WTC11 (cell line): ENCODE measurements around the gene MYLK3. TPM values are rescaled to one million over a fixed set of nuclear protein-coding genes. Genes with fewer than 3 reads are reported as not detected.

ENCODE experiments used
- ATAC-seq: fragments of 200-7000 bp; cut with Tn5 transposase; 2 replicates; pipeline ENCODE4 v1.10.0; 2021; ENCODE audit warnings: mild to moderate bottlenecking, moderate library complexity
- CTCF ChIA-PET: fragments of 300-600 bp; sonication (Branson Sonifier 250); formaldehyde crosslinking; loops from one replicate; lab custom pipeline; 2021; ENCODE audit warnings: antibody characterized with exemption; lab: Charles Lee
- POLR2A ChIA-PET: fragments of 350-600 bp; sonication (Branson Sonifier 250); formaldehyde crosslinking; loops from one replicate; lab custom pipeline; 2021; ENCODE audit warnings: antibody characterized with exemption; lab: Charles Lee
- DNase-seq: peaks from one replicate; pipeline ENCODE4 v3.0.0; 2021; ENCODE audit warnings: low spot score
- H3K27ac Mint-ChIP-seq: 2 replicates; pipeline ENCODE4 v1.8.0; 2021; ENCODE audit warnings: mixed read lengths
- H3K27me3 Mint-ChIP-seq: 2 replicates; pipeline ENCODE4 v1.8.0; 2021; ENCODE audit warnings: low read depth, mild to moderate bottlenecking, moderate library complexity, mixed read lengths
- H3K36me3 Mint-ChIP-seq: 2 replicates; pipeline ENCODE4 v1.8.0; 2021; ENCODE audit warnings: mixed read lengths
- H3K4me1 Mint-ChIP-seq: 2 replicates; pipeline ENCODE4 v1.8.0; 2022; ENCODE audit warnings: mixed read lengths
- H3K4me3 Mint-ChIP-seq: 2 replicates; pipeline ENCODE4 v1.8.0; 2021; ENCODE audit warnings: mild to moderate bottlenecking, moderate library complexity, mixed read lengths
- H3K9me3 Mint-ChIP-seq: 2 replicates; pipeline ENCODE4 v1.8.0; 2021; ENCODE audit warnings: mixed read lengths
- CREM ChIP-seq: sonication (generic); formaldehyde crosslinking; IDR thresholded peaks from 2 replicates; pipeline ENCODE4 v1.8.1; 2022; ENCODE audit warnings: mild to moderate bottlenecking, missing genetic modification reagents, moderate library complexity
- GRHL2 ChIP-seq: fragments of 250-450 bp; sonication (Bioruptor Pico); IDR thresholded peaks from 2 replicates; pipeline ENCODE4 v1.8.0; 2022; ENCODE audit warnings: mild to moderate bottlenecking, moderate library complexity; ENCODE audit not compliant: insufficient replicate concordance, severe bottlenecking
- HMGA2 ChIP-seq: fragments of 250-450 bp; sonication (Bioruptor Pico); IDR thresholded peaks from 2 replicates; pipeline ENCODE4 v1.4.0; 2021; ENCODE audit warnings: mild to moderate bottlenecking, moderate library complexity
- JUN ChIP-seq: sonication (generic); formaldehyde crosslinking; IDR thresholded peaks from 2 replicates; pipeline ENCODE4 v1.8.0; 2023; ENCODE audit warnings: mild to moderate bottlenecking, missing genetic modification reagents
- MXD4 ChIP-seq: fragments of 250-450 bp; sonication (Bioruptor Pico); IDR thresholded peaks from 2 replicates; pipeline ENCODE4 v1.8.0; 2021; ENCODE audit warnings: mild to moderate bottlenecking, moderate library complexity, borderline replicate concordance
- NR1H2 ChIP-seq: sonication (generic); formaldehyde crosslinking; IDR thresholded peaks from 2 replicates; pipeline ENCODE4 v1.9.0; 2021; ENCODE audit warnings: mild to moderate bottlenecking, moderate library complexity, missing genetic modification reagents
- SOX15 ChIP-seq: fragments of 250-450 bp; sonication (Bioruptor Pico); IDR thresholded peaks from 2 replicates; pipeline ENCODE4 v1.9.0; 2021; ENCODE audit warnings: mild to moderate bottlenecking
- ZNF263 ChIP-seq: sonication (generic); formaldehyde crosslinking; IDR thresholded peaks from 2 replicates; pipeline ENCODE4 v1.8.1; 2022; ENCODE audit warnings: low read depth, mild to moderate bottlenecking, moderate library complexity, missing genetic modification reagents
- ZNF317 ChIP-seq: sonication (generic); formaldehyde crosslinking; IDR thresholded peaks from 2 replicates; pipeline ENCODE4 v1.8.1; 2023; ENCODE audit warnings: low read depth, mild to moderate bottlenecking, moderate library complexity, missing genetic modification reagents, borderline replicate concordance
- total RNA-seq: library from RNA; stranded (reverse); gene quantifications from 3 replicates; pipeline ENCODE4 v1.2.3, GENCODE V29; 2021
- TF ChIP-seq, protein P1 (sequence below): fragments of 250-450 bp; sonication (Bioruptor Pico); IDR thresholded peaks from 2 replicates; pipeline ENCODE4 v1.9.0; 2021; ENCODE audit warnings: mild to moderate bottlenecking, borderline replicate concordance
- TF ChIP-seq, protein P2 (sequence below): sonication (generic); formaldehyde crosslinking; IDR thresholded peaks from 2 replicates; pipeline ENCODE4 v1.8.1; 2022; ENCODE audit warnings: mild to moderate bottlenecking, missing genetic modification reagents, moderate library complexity, borderline replicate concordance
- TF ChIP-seq, protein P3 (sequence below): sonication (generic); formaldehyde crosslinking; IDR thresholded peaks from 2 replicates; pipeline ENCODE4 v1.8.1; 2022; ENCODE audit warnings: low read depth, mild to moderate bottlenecking, moderate library complexity, missing genetic modification reagents, borderline replicate concordance
- TF ChIP-seq, protein P4 (sequence below): fragments of 250-450 bp; sonication (Bioruptor Pico); IDR thresholded peaks from 2 replicates; pipeline ENCODE4 v1.8.0; 2021; ENCODE audit warnings: mild to moderate bottlenecking
- TF ChIP-seq, protein P5 (sequence below): sonication (generic); formaldehyde crosslinking; IDR thresholded peaks from 2 replicates; pipeline ENCODE4 v1.8.1; 2022; ENCODE audit warnings: low read depth, missing genetic modification reagents, borderline replicate concordance
- TF ChIP-seq, protein P6 (sequence below): sonication (generic); formaldehyde crosslinking; IDR thresholded peaks from 2 replicates; pipeline ENCODE4 v1.8.1; 2023; ENCODE audit warnings: mild to moderate bottlenecking, missing genetic modification reagents
- TF ChIP-seq, protein P7 (sequence below): sonication (generic); formaldehyde crosslinking; IDR thresholded peaks from 2 replicates; pipeline ENCODE4 v1.8.0; 2023; ENCODE audit warnings: missing genetic modification reagents, mild to moderate bottlenecking, borderline replicate concordance
- TF ChIP-seq, protein P8 (sequence below): sonication (generic); formaldehyde crosslinking; IDR thresholded peaks from 2 replicates; pipeline ENCODE4 v1.8.1; 2023; ENCODE audit warnings: mild to moderate bottlenecking, missing genetic modification reagents, moderate library complexity

MYLK3 gene
- total RNA-seq, 1 experiment from 2014 or later = 0.79 TPM

DNA sequence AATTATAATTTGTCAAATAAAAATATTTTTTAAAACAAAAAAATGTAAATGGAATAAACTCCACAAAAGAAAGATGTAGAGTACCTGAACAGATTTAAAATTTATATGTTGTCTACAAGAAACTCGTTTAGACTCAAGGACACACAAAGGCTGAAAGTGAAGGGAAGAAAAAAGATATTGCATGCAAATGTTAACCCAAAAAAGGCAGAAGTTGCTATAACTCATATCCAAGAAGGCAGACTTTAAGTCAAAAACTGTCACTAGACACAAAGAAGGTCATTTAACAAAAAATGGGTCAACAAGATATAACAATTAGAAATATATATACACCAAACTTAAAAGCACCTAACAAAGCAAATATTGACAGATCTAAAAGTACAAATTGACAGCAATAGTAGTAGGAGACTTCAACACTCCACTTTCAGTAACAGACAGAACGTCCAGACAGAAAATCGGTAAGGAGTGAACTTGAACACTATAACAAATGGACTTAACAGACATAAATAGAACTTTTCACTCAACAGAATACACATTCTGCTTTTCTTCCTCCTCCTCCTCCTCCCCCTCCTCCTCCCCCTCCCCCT lies 40.8 kb upstream of the MYLK3 start:
- Mint-ChIP-seq H3K27me3 (peaks cover 2% of the 10 kb centered on the region; the same call in 1 of the 2 replicates), H3K9me3 (peaks cover 24% of the 10 kb centered on the region), H3K36me3 (peaks cover 23% of the 10 kb centered on the region), H3K4me1 (peaks cover 40% of the 10 kb centered on the region), H3K4me3 (peak overlapping the region; percentile 82), H3K27ac (peak overlapping the region; percentile 87)
- ATAC-seq = no peak
- no peak for DNase-seq
- POLR2A ChIA-PET = interaction anchor here (0.6 kb wide), 1 partner anchor 159 kb away, joined by 3 read pairs; no protein-coding TSS in a partner anchor
- CTCF ChIA-PET = interaction anchor here (0.7 to 2.4 kb wide), 2 partner anchors 12 to 23 kb away, joined by 3 to 12 read pairs; no protein-coding TSS in a partner anchor
- TF ChIP-seq, protein P1, sequence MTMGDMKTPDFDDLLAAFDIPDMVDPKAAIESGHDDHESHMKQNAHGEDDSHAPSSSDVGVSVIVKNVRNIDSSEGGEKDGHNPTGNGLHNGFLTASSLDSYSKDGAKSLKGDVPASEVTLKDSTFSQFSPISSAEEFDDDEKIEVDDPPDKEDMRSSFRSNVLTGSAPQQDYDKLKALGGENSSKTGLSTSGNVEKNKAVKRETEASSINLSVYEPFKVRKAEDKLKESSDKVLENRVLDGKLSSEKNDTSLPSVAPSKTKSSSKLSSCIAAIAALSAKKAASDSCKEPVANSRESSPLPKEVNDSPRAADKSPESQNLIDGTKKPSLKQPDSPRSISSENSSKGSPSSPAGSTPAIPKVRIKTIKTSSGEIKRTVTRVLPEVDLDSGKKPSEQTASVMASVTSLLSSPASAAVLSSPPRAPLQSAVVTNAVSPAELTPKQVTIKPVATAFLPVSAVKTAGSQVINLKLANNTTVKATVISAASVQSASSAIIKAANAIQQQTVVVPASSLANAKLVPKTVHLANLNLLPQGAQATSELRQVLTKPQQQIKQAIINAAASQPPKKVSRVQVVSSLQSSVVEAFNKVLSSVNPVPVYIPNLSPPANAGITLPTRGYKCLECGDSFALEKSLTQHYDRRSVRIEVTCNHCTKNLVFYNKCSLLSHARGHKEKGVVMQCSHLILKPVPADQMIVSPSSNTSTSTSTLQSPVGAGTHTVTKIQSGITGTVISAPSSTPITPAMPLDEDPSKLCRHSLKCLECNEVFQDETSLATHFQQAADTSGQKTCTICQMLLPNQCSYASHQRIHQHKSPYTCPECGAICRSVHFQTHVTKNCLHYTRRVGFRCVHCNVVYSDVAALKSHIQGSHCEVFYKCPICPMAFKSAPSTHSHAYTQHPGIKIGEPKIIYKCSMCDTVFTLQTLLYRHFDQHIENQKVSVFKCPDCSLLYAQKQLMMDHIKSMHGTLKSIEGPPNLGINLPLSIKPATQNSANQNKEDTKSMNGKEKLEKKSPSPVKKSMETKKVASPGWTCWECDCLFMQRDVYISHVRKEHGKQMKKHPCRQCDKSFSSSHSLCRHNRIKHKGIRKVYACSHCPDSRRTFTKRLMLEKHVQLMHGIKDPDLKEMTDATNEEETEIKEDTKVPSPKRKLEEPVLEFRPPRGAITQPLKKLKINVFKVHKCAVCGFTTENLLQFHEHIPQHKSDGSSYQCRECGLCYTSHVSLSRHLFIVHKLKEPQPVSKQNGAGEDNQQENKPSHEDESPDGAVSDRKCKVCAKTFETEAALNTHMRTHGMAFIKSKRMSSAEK (CRISPR knock-in tag) = no peak
- TF ChIP-seq NR1H2 (CRISPR knock-in tag) (no peak), CREM (no peak), JUN (no peak), GRHL2 (CRISPR knock-in tag) (no peak), ZNF317 (CRISPR knock-in tag) (no peak), MXD4 (CRISPR knock-in tag) (no peak), HMGA2 (CRISPR knock-in tag) (no peak), SOX15 (no peak), ZNF263 (CRISPR knock-in tag) (no peak)
- TF ChIP-seq, protein P2, sequence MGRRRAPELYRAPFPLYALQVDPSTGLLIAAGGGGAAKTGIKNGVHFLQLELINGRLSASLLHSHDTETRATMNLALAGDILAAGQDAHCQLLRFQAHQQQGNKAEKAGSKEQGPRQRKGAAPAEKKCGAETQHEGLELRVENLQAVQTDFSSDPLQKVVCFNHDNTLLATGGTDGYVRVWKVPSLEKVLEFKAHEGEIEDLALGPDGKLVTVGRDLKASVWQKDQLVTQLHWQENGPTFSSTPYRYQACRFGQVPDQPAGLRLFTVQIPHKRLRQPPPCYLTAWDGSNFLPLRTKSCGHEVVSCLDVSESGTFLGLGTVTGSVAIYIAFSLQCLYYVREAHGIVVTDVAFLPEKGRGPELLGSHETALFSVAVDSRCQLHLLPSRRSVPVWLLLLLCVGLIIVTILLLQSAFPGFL (CRISPR knock-in tag) = no peak
- TF ChIP-seq, protein P3, sequence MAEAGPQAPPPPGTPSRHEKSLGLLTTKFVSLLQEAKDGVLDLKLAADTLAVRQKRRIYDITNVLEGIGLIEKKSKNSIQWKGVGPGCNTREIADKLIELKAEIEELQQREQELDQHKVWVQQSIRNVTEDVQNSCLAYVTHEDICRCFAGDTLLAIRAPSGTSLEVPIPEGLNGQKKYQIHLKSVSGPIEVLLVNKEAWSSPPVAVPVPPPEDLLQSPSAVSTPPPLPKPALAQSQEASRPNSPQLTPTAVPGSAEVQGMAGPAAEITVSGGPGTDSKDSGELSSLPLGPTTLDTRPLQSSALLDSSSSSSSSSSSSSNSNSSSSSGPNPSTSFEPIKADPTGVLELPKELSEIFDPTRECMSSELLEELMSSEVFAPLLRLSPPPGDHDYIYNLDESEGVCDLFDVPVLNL (CRISPR knock-in tag) = no peak
- TF ChIP-seq, protein P4, sequence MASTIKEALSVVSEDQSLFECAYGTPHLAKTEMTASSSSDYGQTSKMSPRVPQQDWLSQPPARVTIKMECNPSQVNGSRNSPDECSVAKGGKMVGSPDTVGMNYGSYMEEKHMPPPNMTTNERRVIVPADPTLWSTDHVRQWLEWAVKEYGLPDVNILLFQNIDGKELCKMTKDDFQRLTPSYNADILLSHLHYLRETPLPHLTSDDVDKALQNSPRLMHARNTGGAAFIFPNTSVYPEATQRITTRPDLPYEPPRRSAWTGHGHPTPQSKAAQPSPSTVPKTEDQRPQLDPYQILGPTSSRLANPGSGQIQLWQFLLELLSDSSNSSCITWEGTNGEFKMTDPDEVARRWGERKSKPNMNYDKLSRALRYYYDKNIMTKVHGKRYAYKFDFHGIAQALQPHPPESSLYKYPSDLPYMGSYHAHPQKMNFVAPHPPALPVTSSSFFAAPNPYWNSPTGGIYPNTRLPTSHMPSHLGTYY = no peak
- TF ChIP-seq, protein P5, sequence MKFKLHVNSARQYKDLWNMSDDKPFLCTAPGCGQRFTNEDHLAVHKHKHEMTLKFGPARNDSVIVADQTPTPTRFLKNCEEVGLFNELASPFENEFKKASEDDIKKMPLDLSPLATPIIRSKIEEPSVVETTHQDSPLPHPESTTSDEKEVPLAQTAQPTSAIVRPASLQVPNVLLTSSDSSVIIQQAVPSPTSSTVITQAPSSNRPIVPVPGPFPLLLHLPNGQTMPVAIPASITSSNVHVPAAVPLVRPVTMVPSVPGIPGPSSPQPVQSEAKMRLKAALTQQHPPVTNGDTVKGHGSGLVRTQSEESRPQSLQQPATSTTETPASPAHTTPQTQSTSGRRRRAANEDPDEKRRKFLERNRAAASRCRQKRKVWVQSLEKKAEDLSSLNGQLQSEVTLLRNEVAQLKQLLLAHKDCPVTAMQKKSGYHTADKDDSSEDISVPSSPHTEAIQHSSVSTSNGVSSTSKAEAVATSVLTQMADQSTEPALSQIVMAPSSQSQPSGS = no peak
- TF ChIP-seq, protein P6, sequence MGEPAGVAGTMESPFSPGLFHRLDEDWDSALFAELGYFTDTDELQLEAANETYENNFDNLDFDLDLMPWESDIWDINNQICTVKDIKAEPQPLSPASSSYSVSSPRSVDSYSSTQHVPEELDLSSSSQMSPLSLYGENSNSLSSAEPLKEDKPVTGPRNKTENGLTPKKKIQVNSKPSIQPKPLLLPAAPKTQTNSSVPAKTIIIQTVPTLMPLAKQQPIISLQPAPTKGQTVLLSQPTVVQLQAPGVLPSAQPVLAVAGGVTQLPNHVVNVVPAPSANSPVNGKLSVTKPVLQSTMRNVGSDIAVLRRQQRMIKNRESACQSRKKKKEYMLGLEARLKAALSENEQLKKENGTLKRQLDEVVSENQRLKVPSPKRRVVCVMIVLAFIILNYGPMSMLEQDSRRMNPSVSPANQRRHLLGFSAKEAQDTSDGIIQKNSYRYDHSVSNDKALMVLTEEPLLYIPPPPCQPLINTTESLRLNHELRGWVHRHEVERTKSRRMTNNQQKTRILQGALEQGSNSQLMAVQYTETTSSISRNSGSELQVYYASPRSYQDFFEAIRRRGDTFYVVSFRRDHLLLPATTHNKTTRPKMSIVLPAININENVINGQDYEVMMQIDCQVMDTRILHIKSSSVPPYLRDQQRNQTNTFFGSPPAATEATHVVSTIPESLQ (CRISPR knock-in tag) = no peak
- TF ChIP-seq, protein P7, sequence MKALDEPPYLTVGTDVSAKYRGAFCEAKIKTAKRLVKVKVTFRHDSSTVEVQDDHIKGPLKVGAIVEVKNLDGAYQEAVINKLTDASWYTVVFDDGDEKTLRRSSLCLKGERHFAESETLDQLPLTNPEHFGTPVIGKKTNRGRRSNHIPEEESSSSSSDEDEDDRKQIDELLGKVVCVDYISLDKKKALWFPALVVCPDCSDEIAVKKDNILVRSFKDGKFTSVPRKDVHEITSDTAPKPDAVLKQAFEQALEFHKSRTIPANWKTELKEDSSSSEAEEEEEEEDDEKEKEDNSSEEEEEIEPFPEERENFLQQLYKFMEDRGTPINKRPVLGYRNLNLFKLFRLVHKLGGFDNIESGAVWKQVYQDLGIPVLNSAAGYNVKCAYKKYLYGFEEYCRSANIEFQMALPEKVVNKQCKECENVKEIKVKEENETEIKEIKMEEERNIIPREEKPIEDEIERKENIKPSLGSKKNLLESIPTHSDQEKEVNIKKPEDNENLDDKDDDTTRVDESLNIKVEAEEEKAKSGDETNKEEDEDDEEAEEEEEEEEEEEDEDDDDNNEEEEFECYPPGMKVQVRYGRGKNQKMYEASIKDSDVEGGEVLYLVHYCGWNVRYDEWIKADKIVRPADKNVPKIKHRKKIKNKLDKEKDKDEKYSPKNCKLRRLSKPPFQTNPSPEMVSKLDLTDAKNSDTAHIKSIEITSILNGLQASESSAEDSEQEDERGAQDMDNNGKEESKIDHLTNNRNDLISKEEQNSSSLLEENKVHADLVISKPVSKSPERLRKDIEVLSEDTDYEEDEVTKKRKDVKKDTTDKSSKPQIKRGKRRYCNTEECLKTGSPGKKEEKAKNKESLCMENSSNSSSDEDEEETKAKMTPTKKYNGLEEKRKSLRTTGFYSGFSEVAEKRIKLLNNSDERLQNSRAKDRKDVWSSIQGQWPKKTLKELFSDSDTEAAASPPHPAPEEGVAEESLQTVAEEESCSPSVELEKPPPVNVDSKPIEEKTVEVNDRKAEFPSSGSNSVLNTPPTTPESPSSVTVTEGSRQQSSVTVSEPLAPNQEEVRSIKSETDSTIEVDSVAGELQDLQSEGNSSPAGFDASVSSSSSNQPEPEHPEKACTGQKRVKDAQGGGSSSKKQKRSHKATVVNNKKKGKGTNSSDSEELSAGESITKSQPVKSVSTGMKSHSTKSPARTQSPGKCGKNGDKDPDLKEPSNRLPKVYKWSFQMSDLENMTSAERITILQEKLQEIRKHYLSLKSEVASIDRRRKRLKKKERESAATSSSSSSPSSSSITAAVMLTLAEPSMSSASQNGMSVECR = no peak
- TF ChIP-seq, protein P8, sequence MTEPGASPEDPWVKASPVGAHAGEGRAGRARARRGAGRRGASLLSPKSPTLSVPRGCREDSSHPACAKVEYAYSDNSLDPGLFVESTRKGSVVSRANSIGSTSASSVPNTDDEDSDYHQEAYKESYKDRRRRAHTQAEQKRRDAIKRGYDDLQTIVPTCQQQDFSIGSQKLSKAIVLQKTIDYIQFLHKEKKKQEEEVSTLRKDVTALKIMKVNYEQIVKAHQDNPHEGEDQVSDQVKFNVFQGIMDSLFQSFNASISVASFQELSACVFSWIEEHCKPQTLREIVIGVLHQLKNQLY (CRISPR knock-in tag) = no peak
- TF ChIP-seq, all 79 proteins: peak for 0
